GM23338 (cell line): Measurements from ENCODE around the gene IBA57. TPM values are rescaled to one million over a fixed set of nuclear protein-coding genes. Genes with fewer than 3 reads are reported as not detected.

Source experiments
- ATAC-seq: fragments of 200-7000 bp; cut with Tn5 transposase; 3 replicates; pipeline ENCODE4 v1.9.1; 2020
- DNase-seq: peaks from one replicate; pipeline ENCODE4 v3.0.0-alpha.2; 2015; ENCODE audit warnings: low spot score
- H2AFZ ChIP-seq: fragments of 200-600 bp; sonication (generic); 2 replicates; pipeline ENCODE4 v1.8.0; 2016; ENCODE audit warnings: antibody characterized with exemption, mild to moderate bottlenecking, moderate library complexity
- H3F3A ChIP-seq: fragments of 200-600 bp; sonication (generic); replicated peaks from 2 replicates; pipeline ENCODE4 v1.8.0; 2017; ENCODE audit warnings: antibody characterized with exemption, mixed run types, low read depth
- H3K27ac ChIP-seq: fragments of 200-600 bp; sonication (generic); 2 replicates; pipeline ENCODE4 v1.6.1; 2016; ENCODE audit warnings: low read depth
- H3K27me3 ChIP-seq: fragments of 200-600 bp; sonication (generic); 2 replicates; pipeline ENCODE4 v1.8.0; 2016; ENCODE audit warnings: mild to moderate bottlenecking, mixed run types, moderate library complexity; ENCODE audit not compliant: insufficient read depth
- H3K36me3 ChIP-seq: fragments of 200-600 bp; sonication (generic); 2 replicates; pipeline ENCODE4 v1.8.0; 2016; ENCODE audit warnings: mild to moderate bottlenecking; ENCODE audit not compliant: insufficient read depth
- H3K4me1 ChIP-seq: fragments of 200-600 bp; sonication (generic); 2 replicates; pipeline ENCODE4 v1.8.0; 2016; ENCODE audit warnings: mild to moderate bottlenecking, moderate library complexity; ENCODE audit not compliant: insufficient read depth
- H3K4me2 ChIP-seq: fragments of 200-600 bp; sonication (generic); 2 replicates; pipeline ENCODE4 v1.7.1; 2017; ENCODE audit warnings: mixed run types
- H3K4me3 ChIP-seq: fragments of 200-600 bp; sonication (generic); 2 replicates; pipeline ENCODE4 v1.6.1; 2016; ENCODE audit warnings: mixed run types
- H3K79me2 ChIP-seq: fragments of 200-600 bp; sonication (generic); replicated peaks from 2 replicates; pipeline ENCODE4 v1.8.0; 2017; ENCODE audit warnings: mild to moderate bottlenecking; ENCODE audit not compliant: insufficient read depth
- H3K9me2 ChIP-seq: fragments of 200-600 bp; sonication (generic); 2 replicates; pipeline ENCODE4 v1.8.0; 2017; ENCODE audit not compliant: insufficient read depth
- H4K20me1 ChIP-seq: fragments of 200-600 bp; sonication (generic); replicated peaks from 2 replicates; pipeline ENCODE4 v1.8.0; 2017; ENCODE audit warnings: mild to moderate bottlenecking; ENCODE audit not compliant: insufficient read depth
- H3K27ac Mint-ChIP-seq: 2 replicates; pipeline ENCODE4 v1.8.0; 2020; ENCODE audit warnings: inconsistent platforms, mild to moderate bottlenecking, moderate library complexity, mixed read lengths
- H3K27me3 Mint-ChIP-seq: 3 replicates; pipeline ENCODE4 v1.8.0; 2022; ENCODE audit warnings: low read depth, mild to moderate bottlenecking, moderate library complexity, mixed read lengths, inconsistent platforms; ENCODE audit not compliant: insufficient read depth, poor library complexity
- H3K36me3 Mint-ChIP-seq: 3 replicates; pipeline ENCODE4 v1.8.0; 2021; ENCODE audit warnings: low read depth, mild to moderate bottlenecking, inconsistent platforms, moderate library complexity, mixed read lengths
- H3K4me1 Mint-ChIP-seq: 3 replicates; pipeline ENCODE4 v1.8.0; 2020; ENCODE audit warnings: mild to moderate bottlenecking, inconsistent platforms, mixed read lengths
- H3K4me3 Mint-ChIP-seq: 3 replicates; pipeline ENCODE4 v1.8.0; 2021; ENCODE audit warnings: moderate library complexity, mild to moderate bottlenecking, inconsistent platforms, mixed read lengths
- H3K9me3 Mint-ChIP-seq: 3 replicates; pipeline ENCODE4 v1.8.0; 2020; ENCODE audit warnings: moderate library complexity, mild to moderate bottlenecking, inconsistent platforms, mixed read lengths
- CREB1 ChIP-seq: fragments of 250-450 bp; sonication (Bioruptor Pico); IDR thresholded peaks from 2 replicates; pipeline ENCODE4 v1.5.0; 2020; ENCODE audit warnings: low read depth, mild to moderate bottlenecking, moderate library complexity
- CTCF ChIP-seq, 2 experiments: fragments of 200-600 bp in 1 of 2; sonication (generic) in 1 of 2; conservative IDR thresholded peaks; 2 replicates each; pipeline versions ENCODE4 v1.5.1 to v1.6.1; 2016 to 2017; ENCODE audit warnings: antibody characterized with exemption in 2 of 2, low read depth in 2 of 2, mild to moderate bottlenecking in 2 of 2, moderate library complexity in 1 of 2
- JUNB ChIP-seq: IDR thresholded peaks from one replicate; pipeline ENCODE4 v1.6.1; 2016; ENCODE audit warnings: antibody characterized with exemption; ENCODE audit not compliant: unreplicated experiment
- NANOG ChIP-seq: IDR thresholded peaks from 2 replicates; pipeline ENCODE4 v1.6.1; 2016; ENCODE audit warnings: antibody characterized with exemption, borderline replicate concordance
- POLR2AphosphoS5 ChIP-seq: IDR thresholded peaks from 2 replicates; pipeline ENCODE4 v1.6.1; 2016; ENCODE audit warnings: antibody characterized with exemption, low read depth
- STAT1 ChIP-seq: IDR thresholded peaks from one replicate; pipeline ENCODE4 v1.6.1; 2016; ENCODE audit warnings: antibody characterized with exemption; ENCODE audit not compliant: unreplicated experiment
- ZNF114 ChIP-seq: fragments of 250-450 bp; sonication (Bioruptor Pico); IDR thresholded peaks from 2 replicates; pipeline ENCODE4 v1.5.0; 2020; ENCODE audit warnings: mild to moderate bottlenecking, moderate library complexity
- polyA plus RNA-seq: library from polyadenylated mRNA; unstranded; fragments of >200 nt; fragmentation: Nextera tagmentation; extraction: Ambion mirVana; gene quantifications from 2 replicates; pipeline ENCODE4 v1.2.1, GENCODE V29; 2016
- total RNA-seq: library from RNA; depleted of rRNA; stranded (reverse); fragments of >200 nt; shearing (Covaris generic); gene quantifications from 2 replicates; pipeline ENCODE4 v1.2.3, GENCODE V29; 2014
- TF ChIP-seq, protein P1 (sequence below): fragments of 250-450 bp; sonication (Bioruptor Pico); IDR thresholded peaks from 2 replicates; pipeline ENCODE4 v1.5.0; 2020; ENCODE audit warnings: mild to moderate bottlenecking, moderate library complexity
- TF ChIP-seq, protein P2 (sequence below): IDR thresholded peaks from 2 replicates; pipeline ENCODE4 v1.6.1; 2016; ENCODE audit warnings: antibody characterized with exemption

The IBA57 gene
- total and polyA plus RNA-seq, 2 experiments from 2014 or later: 1.1 to 10.3 TPM

DNA sequence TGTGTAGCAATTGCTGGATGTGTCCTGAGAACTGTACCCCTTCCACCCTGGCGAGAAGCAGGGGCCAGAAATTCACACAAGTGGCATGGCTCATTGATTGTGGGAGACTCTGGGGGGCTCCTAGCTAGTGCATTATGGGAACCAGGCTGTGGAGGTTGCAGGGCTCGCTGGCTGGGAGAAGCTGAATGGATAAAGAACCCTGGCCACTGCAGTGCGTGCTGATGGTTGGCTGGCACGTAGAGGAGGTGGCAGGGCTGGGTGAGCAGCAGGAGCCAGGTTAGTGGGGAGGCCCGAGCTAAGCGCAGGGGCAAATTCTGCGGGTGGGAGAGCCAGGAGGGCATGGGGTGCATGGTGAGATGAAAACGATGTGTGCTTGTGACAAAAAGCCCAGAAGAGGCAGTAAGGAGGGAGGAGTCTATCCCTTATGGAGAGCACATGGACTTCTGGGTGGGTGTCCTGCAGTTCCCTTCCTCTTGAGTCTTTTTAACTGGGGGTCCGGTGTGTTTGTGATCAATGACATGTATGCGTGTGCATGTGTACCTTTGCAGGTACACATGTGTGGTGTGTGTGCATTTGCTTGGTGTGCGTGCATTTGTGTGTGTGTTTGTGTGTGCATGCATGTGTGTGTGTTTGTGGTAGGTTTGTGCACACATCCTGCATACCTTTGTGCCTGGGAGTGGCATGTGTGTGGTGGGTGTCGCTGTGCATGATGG is 22.0 kb upstream of the IBA57 start (continued):
- TF ChIP-seq, protein P1, sequence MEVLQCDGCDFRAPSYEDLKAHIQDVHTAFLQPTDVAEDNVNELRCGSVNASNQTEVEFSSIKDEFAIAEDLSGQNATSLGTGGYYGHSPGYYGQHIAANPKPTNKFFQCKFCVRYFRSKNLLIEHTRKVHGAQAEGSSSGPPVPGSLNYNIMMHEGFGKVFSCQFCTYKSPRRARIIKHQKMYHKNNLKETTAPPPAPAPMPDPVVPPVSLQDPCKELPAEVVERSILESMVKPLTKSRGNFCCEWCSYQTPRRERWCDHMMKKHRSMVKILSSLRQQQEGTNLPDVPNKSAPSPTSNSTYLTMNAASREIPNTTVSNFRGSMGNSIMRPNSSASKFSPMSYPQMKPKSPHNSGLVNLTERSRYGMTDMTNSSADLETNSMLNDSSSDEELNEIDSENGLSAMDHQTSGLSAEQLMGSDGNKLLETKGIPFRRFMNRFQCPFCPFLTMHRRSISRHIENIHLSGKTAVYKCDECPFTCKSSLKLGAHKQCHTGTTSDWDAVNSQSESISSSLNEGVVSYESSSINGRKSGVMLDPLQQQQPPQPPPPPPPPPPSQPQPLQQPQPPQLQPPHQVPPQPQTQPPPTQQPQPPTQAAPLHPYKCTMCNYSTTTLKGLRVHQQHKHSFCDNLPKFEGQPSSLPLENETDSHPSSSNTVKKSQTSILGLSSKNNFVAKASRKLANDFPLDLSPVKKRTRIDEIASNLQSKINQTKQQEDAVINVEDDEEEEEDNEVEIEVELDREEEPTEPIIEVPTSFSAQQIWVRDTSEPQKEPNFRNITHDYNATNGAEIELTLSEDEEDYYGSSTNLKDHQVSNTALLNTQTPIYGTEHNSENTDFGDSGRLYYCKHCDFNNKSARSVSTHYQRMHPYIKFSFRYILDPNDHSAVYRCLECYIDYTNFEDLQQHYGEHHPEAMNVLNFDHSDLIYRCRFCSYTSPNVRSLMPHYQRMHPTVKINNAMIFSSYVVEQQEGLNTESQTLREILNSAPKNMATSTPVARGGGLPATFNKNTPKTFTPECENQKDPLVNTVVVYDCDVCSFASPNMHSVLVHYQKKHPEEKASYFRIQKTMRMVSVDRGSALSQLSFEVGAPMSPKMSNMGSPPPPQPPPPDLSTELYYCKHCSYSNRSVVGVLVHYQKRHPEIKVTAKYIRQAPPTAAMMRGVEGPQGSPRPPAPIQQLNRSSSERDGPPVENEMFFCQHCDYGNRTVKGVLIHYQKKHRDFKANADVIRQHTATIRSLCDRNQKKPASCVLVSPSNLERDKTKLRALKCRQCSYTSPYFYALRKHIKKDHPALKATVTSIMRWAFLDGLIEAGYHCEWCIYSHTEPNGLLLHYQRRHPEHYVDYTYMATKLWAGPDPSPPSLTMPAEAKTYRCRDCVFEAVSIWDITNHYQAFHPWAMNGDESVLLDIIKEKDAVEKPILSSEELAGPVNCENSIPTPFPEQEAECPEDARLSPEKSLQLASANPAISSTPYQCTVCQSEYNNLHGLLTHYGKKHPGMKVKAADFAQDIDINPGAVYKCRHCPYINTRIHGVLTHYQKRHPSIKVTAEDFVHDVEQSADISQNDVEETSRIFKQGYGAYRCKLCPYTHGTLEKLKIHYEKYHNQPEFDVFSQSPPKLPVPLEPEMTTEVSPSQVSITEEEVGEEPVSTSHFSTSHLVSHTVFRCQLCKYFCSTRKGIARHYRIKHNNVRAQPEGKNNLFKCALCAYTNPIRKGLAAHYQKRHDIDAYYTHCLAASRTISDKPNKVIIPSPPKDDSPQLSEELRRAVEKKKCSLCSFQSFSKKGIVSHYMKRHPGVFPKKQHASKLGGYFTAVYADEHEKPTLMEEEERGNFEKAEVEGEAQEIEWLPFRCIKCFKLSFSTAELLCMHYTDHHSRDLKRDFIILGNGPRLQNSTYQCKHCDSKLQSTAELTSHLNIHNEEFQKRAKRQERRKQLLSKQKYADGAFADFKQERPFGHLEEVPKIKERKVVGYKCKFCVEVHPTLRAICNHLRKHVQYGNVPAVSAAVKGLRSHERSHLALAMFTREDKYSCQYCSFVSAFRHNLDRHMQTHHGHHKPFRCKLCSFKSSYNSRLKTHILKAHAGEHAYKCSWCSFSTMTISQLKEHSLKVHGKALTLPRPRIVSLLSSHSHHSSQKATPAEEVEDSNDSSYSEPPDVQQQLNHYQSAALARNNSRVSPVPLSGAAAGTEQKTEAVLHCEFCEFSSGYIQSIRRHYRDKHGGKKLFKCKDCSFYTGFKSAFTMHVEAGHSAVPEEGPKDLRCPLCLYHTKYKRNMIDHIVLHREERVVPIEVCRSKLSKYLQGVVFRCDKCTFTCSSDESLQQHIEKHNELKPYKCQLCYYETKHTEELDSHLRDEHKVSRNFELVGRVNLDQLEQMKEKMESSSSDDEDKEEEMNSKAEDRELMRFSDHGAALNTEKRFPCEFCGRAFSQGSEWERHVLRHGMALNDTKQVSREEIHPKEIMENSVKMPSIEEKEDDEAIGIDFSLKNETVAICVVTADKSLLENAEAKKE (CRISPR knock-in tag): no peak

- Histone ChIP-seq H3K36me3 (no peaks in the 10 kb centered on the region), H3K4me1 (peaks cover 5% of the 10 kb centered on the region; the same call in 1 of the 2 replicates), H3K27ac (no peak overlapping the region), H3K27me3 (no peaks in the 10 kb centered on the region), H3F3A (no peaks in the 10 kb centered on the region), H2AFZ (no peak overlapping the region), H3K9me2 (no peaks in the 10 kb centered on the region), H4K20me1 (no peaks in the 10 kb centered on the region), H3K4me3 (no peak overlapping the region), H3K79me2 (peaks cover 34% of the 10 kb centered on the region), H3K4me2 (no peak overlapping the region)
- peaks cover 10% of the 10 kb centered on the region for H3K27me3 Mint-ChIP-seq
- DNase-seq (no peak), ATAC-seq (no peak)
- peaks cover 2% of the 10 kb centered on the region; the same call in 1 of the 3 replicates for H3K4me1 Mint-ChIP-seq
- no peak overlapping the region for H3K4me3 Mint-ChIP-seq
- H3K36me3 Mint-ChIP-seq: no peaks in the 10 kb centered on the region; the same call in 1 of the 3 replicates
- no peak overlapping the region for H3K27ac Mint-ChIP-seq
- H3K9me3 Mint-ChIP-seq: no peaks in the 10 kb centered on the region; the same call in 2 of the 3 replicates
- TF ChIP-seq ZNF114 (no peak), CTCF (conservative IDR thresholded peaks at IDR 0.05; ENCODE audit: low read depth in 2 of 2) (no peak), NANOG (no peak), CREB1 (no peak), JUNB (no peak), POLR2AphosphoS5 (no peak), STAT1 (no peak)
- TF ChIP-seq, protein P2, sequence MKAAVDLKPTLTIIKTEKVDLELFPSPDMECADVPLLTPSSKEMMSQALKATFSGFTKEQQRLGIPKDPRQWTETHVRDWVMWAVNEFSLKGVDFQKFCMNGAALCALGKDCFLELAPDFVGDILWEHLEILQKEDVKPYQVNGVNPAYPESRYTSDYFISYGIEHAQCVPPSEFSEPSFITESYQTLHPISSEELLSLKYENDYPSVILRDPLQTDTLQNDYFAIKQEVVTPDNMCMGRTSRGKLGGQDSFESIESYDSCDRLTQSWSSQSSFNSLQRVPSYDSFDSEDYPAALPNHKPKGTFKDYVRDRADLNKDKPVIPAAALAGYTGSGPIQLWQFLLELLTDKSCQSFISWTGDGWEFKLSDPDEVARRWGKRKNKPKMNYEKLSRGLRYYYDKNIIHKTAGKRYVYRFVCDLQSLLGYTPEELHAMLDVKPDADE: no peak
Observed at GRCh38 chr1:228144193-228144992, 21.2 kb upstream of the IBA57 start.
